Esophagus squamous epithelium (tissue), 4 donors: Measurements from ENCODE around the gene CATSPER4.

Experiments used
- CTCF ChIP-seq, 6 experiments: fragments of 450-650 bp in 4 of 6; fragments of 200-600 bp in 2 of 6; sonication (generic) in 2 of 6; IDR thresholded peaks; one replicate each; pipeline ENCODE4 v1.5.1; 2016 to 2019; ENCODE audit warnings: antibody characterized with exemption in 6 of 6, mild to moderate bottlenecking in 4 of 6, moderate library complexity in 4 of 6
- POLR2A ChIP-seq, 4 donors: fragments of 450-650 bp; IDR thresholded peaks; one replicate each; pipeline ENCODE4 v1.6.1; 2017; ENCODE audit warnings: antibody characterized with exemption in 4 of 4, mild to moderate bottlenecking in 4 of 4, moderate library complexity in 3 of 4

GRCh38 chr1:26184883-26185282 is 5.5 kb upstream of the CATSPER4 start:
- TF ChIP-seq CTCF (IDR thresholded peaks at IDR 0.05) (no peak), POLR2A (IDR thresholded peaks at IDR 0.05) (no peak)
